Kidney glomerular epithelial cell (primary cell): Measurements from ENCODE around the gene APOD.
"Not testable (repeated sequence)": the region's sequence is repeated elsewhere in the genome, so short reads cannot be mapped to it uniquely, and the experiment has no call there.

Experiments
- DNase-seq: peaks from one replicate; lab custom pipeline; 2025; lab: John Stamatoyannopoulos, UW

The APOD gene

DNA sequence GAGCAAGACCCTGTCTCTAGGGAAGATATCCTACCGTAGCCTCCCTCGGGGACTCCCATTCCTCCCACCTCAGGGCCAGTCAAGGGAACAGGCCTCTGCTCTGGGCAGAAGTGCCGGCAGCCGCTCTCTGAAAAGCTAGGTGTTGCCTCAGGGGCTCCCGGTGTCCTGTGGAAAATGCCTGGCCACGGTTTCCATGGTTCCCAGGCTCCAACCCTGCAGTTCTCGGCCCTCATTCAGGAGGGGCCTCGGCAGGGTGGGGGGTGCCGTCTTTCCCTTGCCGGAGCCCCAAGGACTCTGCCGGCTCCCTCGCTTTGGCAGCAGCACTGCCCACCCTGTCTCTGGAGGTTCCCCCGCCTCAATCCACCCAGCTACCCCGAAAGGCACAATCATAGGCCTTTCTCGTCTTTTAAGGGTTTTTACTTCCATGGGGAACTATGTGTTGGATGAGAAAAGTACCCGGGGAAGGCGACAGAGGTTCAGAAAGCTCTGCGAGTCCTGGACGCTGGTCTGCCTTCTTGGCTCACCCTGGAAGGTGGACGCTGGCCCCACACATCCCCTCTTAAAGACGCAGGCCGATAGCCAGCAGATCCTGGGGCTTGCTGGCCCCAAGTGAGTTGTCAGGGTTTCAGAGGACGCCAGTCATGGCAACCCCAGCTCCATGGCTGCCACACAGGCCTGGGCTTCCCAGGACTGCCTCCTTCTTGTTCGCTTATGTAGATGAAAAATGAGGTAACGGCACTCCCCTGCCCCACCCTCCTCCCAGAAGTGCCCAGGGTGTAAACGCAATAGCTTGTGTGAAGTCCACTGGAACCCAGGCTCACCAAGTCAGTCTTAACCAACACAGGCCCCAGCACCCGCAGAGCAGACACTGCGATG is 34.3 kb upstream of the APOD start:
- DNase-seq = not testable (repeated sequence)

DNA sequence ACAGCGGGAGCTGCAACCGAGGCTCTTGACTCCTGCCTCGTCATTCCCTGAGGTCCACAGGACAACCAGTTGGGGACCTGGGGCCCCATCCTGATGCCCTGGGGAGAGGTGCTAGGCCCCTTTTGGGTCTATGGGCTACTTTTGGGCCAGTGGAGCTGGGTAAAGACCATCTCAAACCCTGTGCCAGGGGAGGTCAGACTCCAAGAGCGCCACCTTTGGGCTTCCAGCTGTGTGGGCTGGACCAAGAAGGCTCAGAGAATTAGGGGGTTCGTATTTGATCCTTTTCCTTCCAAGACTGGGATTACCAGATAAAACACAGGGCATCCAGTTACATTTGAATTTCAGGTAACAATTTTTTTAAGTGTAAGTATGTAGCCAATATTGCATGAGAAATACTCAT is 33.4 kb upstream of the APOD start:
- DNase-seq = not testable (repeated sequence)

DNA sequence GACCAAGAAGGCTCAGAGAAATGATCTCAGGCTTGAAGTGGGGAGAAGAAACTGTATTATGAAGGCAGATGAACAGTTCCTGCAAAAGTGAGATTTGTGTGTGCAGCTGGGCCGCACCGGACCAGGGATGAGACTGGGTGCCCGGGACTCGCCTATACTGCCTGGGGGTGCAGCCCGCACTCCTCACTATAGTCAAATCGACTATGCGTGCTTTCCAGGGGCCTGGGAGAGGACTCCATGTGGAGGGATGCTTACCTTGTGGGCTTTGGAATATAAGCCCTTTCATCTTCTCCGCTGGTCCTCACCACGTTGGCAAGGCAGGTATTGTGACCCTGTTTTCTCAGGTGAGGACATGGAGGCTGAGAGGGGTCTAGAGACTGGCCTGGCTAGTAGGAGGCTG is 32.9 kb upstream of the APOD start:
- no peak for DNase-seq

DNA sequence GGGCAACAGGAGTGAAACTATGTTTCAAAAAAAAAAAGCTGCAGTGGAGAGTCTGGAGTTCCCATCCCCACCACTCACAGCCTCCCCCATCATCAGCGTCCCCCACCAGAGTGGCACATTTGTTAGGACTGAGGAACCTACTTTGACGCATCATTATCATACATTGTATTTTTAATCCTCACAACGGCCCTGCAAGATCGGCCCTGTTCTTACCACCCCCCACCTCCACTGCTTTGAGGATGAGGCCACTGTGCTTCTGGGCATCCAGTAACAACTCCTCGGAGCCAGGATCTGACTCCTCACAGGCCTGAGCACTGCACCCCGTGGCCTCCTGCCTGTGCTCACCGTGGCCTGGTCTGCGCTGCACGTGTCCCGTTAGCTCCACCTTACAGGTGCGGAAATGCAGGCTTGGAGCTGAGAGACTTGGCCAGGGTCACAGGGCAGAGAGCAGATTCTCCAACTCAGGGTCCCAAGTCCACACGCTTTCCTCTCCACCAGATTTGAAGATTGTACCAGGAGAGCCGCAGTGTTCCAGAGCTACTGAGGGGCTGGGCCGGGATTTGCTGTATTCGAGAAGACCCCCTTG is 32.3 kb upstream of the APOD start:
- not testable (repeated sequence) for DNase-seq

DNA sequence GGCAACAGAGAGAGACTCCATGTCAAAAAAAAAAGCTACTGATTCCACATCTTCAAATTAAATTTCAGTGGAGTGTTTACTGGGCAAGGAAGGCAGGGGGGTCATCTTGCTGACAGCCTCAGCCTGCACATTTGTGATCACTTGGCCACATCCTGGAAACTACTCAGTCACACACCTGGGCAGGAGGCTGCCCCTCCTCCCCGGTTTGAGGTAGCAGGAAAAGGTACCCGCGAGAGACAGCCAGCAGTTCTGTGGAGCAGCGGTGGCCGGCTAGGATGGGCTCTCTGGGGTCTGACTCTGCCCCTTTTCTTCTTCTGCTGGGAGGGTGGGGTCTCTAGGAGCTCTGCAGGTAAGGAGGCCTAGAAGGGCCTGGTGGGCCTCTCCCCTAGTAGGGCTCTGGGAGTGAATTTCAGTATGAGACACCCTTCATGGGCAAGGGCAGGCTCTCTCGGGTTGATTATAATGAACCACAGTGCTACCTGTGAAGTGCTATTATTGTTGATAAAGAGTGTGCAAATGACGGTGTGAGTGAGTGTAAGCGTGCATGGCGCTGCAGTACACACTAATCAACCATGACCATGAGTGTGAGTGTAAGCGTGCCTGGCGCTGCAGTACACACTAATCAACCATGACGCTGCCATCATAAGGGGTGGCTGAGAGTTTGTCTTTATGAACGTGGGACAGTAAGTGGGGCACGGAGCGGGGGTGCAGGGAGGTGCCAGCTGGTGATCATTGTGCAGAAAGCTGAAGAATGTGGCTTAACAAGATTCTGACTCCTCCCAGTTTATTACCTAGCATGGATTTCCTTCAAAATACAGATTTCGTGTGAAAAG is 31.1 kb upstream of the APOD start:
- DNase-seq = not testable (repeated sequence)

DNA sequence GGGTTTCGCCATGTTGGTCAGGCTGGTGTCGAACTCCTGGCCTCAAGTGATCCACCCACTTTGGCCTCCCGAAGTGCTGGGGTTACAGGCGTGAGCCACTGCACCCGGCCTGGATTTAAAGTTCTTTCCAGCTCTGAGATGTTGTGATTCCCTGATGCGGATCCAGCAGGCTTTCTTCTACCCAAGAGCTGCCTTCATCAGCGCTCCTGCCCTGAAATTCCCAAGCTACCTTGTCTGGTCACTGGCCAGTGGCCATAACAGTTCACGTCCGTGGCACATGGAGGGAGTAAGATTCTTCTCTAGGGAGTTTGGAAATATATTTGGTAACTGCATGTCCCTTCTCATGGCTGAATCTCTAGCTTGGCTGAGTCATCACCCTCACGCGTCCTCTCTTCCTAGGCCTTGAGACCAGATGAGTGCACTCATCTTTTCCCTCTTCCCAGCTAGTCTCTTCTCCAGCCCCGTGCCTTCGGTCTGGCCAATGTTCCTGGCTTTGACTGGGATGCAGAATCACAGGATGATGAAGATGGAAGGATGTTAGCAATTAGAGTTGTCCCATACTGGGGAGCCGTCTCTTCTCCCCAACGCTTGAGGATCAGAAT is 29.8 kb upstream of the APOD start:
- no peak for DNase-seq

DNA sequence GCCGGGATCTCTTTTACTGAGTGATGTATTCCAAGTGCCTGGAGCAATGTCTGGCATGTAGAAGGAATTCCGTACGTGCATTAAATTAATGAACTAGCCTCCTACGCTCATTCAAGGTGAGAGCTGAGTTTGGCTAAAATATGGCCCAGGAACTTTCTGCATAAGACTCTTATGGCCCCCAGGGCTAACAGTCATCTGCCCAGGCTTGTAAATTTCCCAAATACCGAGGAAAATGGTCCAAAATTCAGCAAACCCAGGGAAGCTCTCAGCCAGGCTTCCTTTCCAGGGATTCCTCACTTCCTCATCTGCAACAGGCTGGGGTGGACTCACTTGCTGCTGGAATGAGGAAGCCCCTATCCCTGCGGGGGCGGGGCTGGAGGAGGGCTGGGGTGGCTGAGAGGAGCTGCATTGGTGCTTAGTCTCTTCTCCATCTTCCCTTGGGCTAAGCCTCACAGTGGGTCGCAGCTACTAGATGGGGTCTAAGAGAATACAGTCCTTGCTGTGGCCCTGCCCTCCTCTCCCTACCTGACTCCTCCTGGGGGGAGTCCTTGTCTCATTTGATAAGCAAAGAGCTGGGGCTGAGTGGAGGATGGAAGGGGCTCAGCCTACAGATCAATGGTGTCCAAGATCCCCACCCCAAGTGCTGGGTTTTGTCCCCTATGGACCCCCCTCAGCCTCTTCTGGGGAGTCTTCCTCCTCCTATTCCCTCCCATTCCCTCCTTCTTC is 28.5 kb upstream of the APOD start:
- no peak for DNase-seq

DNA sequence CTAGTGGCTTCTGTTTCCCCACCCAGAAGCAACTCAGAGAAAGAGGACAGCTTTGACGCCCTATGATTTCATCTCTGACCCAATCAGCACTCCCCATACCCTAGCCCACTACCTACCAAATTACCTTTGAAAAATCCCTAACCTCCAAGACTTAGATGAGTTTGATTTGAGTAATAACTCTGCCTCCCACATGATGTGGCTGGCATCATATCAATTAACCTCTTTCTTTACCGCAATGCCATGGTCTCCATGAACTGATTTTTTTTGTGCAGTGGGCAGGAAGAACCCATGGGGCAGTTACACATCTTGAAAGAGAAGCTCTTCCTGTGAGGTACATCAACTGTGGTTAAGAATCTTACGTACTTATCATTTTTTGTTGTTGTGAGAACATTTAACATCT is 25.5 kb upstream of the APOD start:
- DNase-seq = no peak

DNA sequence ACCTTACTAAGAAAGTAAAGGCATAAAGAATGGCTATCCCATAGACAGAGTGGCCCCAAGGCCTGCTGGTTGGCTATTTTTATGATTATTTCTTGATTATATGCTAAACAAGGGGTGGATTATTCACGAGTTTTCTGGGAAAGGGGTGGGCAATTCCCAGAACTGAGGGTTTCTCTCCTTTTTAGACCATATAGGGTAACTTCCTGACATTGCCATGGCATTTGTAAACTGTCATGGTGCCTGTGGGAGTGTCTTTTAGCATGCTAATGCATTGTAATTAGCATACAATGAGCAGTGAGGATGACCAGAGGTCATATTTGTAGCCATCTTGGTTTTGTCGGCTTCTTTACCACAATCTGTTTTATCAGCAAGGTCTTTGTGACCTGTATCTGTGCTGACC is 18.0 kb upstream of the APOD start:
- not testable (repeated sequence) for DNase-seq

DNA sequence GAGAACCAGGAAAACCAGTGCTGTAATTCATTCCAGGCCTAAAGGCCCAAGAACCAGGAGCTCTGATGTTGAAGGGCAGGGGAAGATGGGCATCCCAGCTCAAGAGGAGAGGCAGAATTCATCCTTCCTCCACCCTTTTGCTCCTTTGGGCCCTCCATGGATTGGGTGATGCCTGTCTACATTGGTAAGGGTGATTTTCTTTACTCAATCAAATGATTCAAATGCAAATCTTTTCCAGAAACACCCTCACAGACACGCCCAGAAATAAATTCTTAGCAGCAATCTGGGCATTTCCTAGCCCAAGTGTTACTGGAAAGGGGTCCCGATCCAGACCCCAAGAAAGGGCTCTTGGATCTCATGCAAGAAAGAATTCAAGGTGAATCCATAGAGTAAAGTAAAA is 17.6 kb upstream of the APOD start:
- no peak for DNase-seq

DNA sequence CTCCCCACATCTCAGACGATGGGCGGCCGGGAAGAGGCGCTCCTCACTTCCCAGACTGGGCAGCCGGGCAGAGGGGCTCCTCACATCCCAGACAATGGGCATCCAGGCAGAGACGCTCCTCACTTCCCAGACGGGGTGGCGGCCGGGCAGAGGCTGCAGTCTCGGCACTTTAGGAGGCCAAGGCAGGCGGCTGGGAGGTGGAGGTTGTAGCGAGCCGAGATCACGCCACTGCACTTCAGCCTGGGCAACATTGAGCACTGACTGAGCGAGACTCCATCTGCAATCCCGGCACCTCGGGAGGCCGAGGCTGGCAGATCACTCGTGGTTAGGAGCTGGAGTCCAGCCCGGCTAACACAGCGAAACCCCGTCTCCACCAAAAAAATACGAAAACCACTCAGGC is 16.2 kb upstream of the APOD start:
- DNase-seq = not testable (repeated sequence)

DNA sequence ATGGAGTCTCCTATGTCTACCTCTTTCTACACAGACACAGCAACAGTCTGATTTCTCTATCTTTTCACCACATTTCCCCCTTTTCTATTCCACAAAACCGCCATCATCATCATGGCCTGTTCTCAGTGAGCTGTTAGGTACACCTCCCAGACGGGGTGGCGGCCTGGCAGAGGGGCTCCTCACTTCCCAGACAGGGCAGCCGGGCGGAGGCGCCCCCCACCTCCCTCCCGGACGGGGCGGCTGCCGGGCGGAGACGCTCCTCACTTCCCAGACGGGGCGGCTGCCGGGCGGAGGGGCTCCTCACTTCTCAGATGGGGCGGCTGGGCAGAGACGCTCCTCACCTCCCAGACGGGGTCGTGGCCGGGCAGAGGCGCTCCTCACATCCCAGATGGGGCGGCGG is 15.8 kb upstream of the APOD start:
- not testable (repeated sequence) for DNase-seq

DNA sequence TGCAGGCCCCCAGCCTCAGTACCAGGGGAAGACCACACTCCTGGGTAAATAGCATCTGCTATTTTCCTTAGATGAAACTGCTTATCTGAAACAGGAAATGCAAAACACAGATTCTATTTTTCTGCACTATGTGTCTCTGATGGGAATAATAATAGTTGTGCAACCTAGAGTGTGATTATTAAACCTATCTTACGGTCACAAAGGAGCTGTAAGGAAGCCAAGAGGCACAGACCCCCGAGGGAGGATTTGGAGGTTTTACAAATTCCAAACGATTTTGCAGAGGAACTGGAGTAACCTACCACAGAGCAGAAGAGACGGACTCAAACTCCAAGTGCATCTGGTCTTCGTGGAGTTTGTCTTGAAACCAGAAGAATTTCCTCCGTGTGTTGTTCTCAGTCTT is 14.1 kb upstream of the APOD start:
- no peak for DNase-seq

DNA sequence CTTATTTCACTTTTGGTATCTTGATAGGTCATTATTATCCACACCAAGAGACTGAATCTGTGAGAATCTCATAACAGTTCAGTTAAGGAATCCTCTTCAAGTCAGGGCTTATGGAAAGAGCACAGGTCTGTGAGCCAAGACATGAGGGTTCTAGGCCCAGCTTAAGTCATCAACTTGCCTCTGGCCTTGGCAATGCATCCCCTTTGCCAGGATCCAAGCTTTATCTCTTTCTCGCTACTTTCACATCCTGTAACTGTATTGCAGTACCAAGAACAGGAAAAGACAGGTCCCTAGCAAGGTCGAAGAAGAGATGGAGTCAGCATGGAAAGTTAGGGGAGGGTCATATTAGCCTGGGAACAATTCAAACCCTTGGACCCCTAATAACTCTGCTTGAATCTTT is 13.5 kb upstream of the APOD start:
- DNase-seq = no peak

DNA sequence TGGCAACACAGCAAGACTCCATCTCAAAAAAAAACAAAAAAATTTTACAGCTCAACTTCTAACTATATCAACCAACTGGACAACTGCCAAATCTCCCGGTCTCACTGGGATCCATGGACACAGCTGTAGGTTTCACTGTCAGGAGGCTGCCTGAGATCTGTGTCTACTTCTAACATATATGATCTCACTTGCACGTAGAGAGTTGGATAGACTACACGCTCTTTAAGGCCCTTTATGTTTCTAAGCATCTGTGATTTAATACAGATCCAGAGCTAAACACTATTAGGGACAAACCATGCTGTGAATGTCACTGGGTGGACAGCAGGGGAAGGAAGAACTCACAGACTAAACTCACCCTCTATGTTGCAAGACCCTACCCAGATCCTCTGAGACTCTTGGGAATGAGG is 13.0 kb upstream of the APOD start:
- no peak for DNase-seq

DNA sequence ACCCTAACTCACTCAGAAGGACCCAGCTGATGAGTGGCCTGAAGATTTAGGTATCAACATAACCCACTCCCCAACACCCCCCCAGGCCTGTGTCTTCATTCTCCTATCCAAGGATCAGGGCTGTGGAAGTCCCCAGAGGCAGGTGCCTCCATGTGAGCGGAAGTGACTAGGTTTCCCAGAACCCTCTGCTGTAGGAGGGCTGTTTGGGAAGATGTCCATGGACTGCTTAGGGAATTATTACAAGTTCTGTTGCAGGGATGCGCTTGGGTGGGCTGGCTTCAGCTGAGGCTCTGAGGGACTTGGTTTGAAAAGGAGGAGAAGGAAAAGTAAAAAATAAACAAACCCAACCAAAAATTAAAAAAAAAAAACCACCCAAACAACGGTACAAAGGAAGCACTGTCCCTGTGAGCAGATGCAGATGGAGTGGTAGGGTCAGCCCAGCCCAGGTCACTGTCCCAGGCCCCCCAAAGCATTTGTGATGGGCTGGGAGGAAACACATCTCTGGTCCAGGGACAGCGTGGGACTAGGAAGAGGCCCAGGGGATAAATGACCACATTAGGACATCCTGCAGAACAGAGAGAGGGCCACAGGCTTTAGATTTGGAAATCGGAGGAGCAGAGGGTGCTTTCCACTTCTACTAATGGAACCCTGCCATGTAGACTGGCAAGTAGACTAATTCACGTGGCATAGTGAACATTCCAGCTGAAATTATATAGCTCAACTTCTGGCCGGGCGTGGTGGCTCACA is 12.2 kb upstream of the APOD start:
- DNase-seq = no peak

DNA sequence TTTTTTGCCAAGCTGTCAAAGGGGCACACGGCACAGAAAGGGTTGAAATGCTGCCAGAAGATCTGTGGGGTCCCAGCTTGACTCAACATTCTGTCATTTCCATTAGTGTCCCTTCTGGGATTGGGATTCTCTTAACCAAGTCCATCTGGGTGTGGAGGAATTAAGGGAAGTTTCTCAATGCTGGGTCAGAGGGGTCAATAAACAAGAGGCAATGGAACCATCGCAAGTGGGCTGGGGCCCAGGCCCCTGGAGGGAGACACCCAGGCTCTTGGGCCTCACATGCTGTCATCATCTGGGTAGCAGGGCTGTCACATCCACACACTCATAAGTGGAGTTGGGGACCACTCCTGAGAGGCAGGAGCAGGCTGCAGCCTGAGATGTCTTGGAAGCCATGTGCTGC is 8.1 kb upstream of the APOD start:
- DNase-seq = no peak

DNA sequence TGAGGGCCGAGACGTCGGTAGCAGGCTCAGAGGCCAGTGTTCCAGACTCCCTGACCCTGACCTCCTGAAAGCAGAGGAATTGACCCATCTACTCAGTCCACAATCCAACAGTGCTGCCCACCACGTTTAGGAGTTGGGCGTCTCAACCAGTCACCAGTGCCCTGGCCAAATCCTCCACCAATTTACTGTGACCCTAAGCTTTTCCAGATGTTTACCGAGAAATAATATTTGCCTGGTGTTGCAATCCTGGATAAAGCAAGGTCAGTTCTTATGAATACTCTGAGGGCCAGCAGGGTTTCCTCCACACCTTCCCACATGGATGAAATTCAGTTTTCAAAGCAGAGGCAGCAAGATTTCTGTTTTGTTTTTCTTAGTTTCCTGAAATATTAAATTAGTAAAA is 7.5 kb upstream of the APOD start:
- DNase-seq = no peak

DNA sequence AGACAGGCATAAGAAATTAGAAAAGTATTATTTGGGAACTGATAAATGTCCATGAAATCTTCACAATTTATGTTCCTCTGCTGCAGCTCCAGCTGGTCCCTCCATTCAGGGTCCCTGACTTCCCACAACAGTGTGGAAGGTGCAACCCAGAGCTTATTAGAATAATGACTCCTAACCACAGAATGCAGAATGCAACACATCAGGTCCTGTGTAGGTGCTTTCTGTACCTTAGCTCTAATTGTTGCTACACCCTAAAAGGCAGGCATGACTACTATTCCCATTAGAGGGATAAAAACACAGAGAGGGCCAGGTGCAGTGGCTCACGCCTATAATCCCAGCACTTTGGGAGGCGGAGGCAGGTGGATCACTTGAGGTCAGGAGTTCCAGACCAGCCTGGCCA is 6.6 kb upstream of the APOD start:
- DNase-seq = not testable (repeated sequence)

DNA sequence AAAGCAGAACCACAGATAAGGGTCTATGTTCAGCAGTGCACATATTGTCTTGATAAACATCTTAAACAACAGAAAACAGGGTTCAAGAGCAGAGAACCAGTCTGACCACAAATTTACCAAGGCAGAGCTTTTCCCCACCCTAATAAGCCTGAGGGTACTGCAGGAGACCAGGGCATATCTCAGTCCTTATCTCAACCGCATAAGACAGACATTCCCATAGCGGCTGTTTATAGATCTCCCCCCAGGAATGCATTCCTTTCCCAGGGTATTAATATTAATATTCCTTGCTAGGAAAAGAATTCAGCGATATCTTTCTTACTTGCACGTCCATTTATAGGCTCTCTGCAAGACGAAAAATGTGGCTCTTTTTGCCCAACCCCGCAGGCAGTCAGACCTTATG is 6.1 kb upstream of the APOD start:
- DNase-seq = not testable (repeated sequence)

DNA sequence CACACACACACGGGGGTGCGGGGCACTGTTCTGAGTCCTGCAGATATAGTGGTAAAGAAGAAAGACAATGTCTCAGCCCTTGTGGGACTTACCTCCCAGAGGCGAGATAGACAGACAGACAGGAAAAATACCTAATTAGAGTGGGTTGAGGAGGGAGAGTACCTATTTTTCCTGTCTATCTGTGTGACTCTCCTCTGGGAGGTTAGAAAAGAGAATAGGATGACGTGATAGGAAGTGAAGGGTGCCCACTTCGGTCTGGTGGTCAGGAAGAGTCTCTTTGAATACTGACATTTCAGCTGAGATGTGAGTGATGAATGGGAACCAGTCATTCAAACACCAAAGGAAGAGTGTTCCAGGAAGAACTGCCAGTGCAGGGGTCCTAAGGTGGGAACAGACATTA is 4.1 kb upstream of the APOD start:
- DNase-seq = no peak
